ENCODE results near the gene LOXHD1. TPM values are rescaled to one million over a fixed set of nuclear protein-coding genes. Genes with fewer than 3 reads are reported as not detected.

Gene LOXHD1
- total RNA-seq, 1 donor from 2014 or later: not detected

GRCh38 chr18:46646468-46646867 lies 10.6 kb downstream of the LOXHD1 start:
- Mint-ChIP-seq H3K36me3 (no peaks in the 10 kb centered on the region), H3K27ac (no peak overlapping the region)

GRCh38 chr18:46642561-46642960 lies 14.5 kb downstream of the LOXHD1 start:
- H3K4me1 Mint-ChIP-seq (ENCODE audit: unreplicated experiment): no peaks in the 10 kb centered on the region
- H3K36me3 Mint-ChIP-seq: no peaks in the 10 kb centered on the region
- no peak for DNase-seq (ENCODE audit: extremely low spot score, unreplicated experiment)
- no peak for TF ChIP-seq CTCF (conservative IDR thresholded peaks at IDR 0.05)
- peaks cover 43% of the 10 kb centered on the region for H3K27me3 Mint-ChIP-seq
- H3K27ac Mint-ChIP-seq: no peak overlapping the region
- H3K4me3 Mint-ChIP-seq: no peak overlapping the region
- H3K9me3 Mint-ChIP-seq: no peaks in the 10 kb centered on the region

More at GRCh38 chr18:46646468-46646867, 10.6 kb downstream of the LOXHD1 start:
- TF ChIP-seq CTCF (conservative IDR thresholded peaks at IDR 0.05): no peak
- DNase-seq (ENCODE audit: extremely low spot score, unreplicated experiment): no peak
- Mint-ChIP-seq H3K4me3 (no peak overlapping the region), H3K9me3 (no peaks in the 10 kb centered on the region), H3K27me3 (peaks cover 50% of the 10 kb centered on the region), H3K4me1 (ENCODE audit: unreplicated experiment) (no peaks in the 10 kb centered on the region)

- H3K4me3 Mint-ChIP-seq: no peak overlapping the region
- no peaks in the 10 kb centered on the region for H3K4me1 Mint-ChIP-seq (ENCODE audit: unreplicated experiment)
- H3K27ac Mint-ChIP-seq: no peak overlapping the region
- no peak for DNase-seq (ENCODE audit: extremely low spot score, unreplicated experiment)
- no peaks in the 10 kb centered on the region for H3K9me3 Mint-ChIP-seq
- H3K36me3 Mint-ChIP-seq: no peaks in the 10 kb centered on the region
- no peak for TF ChIP-seq CTCF (conservative IDR thresholded peaks at IDR 0.05)
- peaks cover 43% of the 10 kb centered on the region for H3K27me3 Mint-ChIP-seq
These were observed 15.1 kb downstream of the LOXHD1 start for GRCh38 chr18:46641917-46642316.

GRCh38 chr18:46639386-46639785 lies 17.6 kb downstream of the LOXHD1 start:
- H3K36me3 Mint-ChIP-seq: no peaks in the 10 kb centered on the region
- DNase-seq (ENCODE audit: extremely low spot score, unreplicated experiment): no peak
- no peak overlapping the region for H3K4me3 Mint-ChIP-seq
- no peak for TF ChIP-seq CTCF (conservative IDR thresholded peaks at IDR 0.05)
- peaks cover 29% of the 10 kb centered on the region for H3K27me3 Mint-ChIP-seq
- no peaks in the 10 kb centered on the region for H3K9me3 Mint-ChIP-seq
- H3K4me1 Mint-ChIP-seq (ENCODE audit: unreplicated experiment): no peaks in the 10 kb centered on the region
- no peak overlapping the region for H3K27ac Mint-ChIP-seq

GRCh38 chr18:46636040-46636630 lies 20.9 kb downstream of the LOXHD1 start:
- no peaks in the 10 kb centered on the region for H3K36me3 Mint-ChIP-seq
- peaks cover 14% of the 10 kb centered on the region for H3K27me3 Mint-ChIP-seq
- no peaks in the 10 kb centered on the region for H3K4me1 Mint-ChIP-seq (ENCODE audit: unreplicated experiment)
- H3K9me3 Mint-ChIP-seq: no peaks in the 10 kb centered on the region
- DNase-seq (ENCODE audit: extremely low spot score, unreplicated experiment): peak; percentile 25
- no peak for TF ChIP-seq CTCF (conservative IDR thresholded peaks at IDR 0.05)
- H3K27ac Mint-ChIP-seq: no peak overlapping the region
- H3K4me3 Mint-ChIP-seq: no peak overlapping the region

Data from type B pancreatic cell (in vitro differentiated cells).